Upper lobe of left lung (tissue), 6 donors: ENCODE measurements around the gene OTOF. TPM values are rescaled to one million over a fixed set of nuclear protein-coding genes. Genes with fewer than 3 reads are reported as not detected.
A peak's percentile ranks its signal among the peaks of the same experiment; 100 is the strongest.

Source experiments
- ATAC-seq, 2 donors: fragments of 200-7000 bp; cut with Tn5 transposase; one replicate each; pipeline ENCODE4 v1.9.1; 2022; ENCODE audit warnings: mild to moderate bottlenecking in 2 of 2, moderate library complexity in 2 of 2; ENCODE audit not compliant: low FRiP score in 2 of 2
- DNase-seq, 2 donors: peaks; one replicate each; pipeline ENCODE4 v3.0.0-alpha.2; 2019 to 2020
- H3K27ac ChIP-seq, 4 donors: fragments of 200-600 bp; sonication (generic); one replicate each; pipeline ENCODE4 v1.5.1; 2016 to 2019
- H3K27me3 ChIP-seq, 4 donors: fragments of 200-600 bp; sonication (generic); one replicate each; pipeline ENCODE4 v1.5.1; 2017 to 2019
- H3K36me3 ChIP-seq, 4 donors: fragments of 200-600 bp; sonication (generic); one replicate each; pipeline ENCODE4 v1.5.1; 2016 to 2019
- H3K4me1 ChIP-seq, 4 donors: fragments of 200-600 bp; sonication (generic); one replicate each; pipeline ENCODE4 v1.5.1; 2018 to 2019
- H3K4me3 ChIP-seq, 4 donors: fragments of 200-600 bp; sonication (generic); one replicate each; pipeline ENCODE4 v1.5.1; 2017 to 2019; ENCODE audit warnings: mild to moderate bottlenecking in 2 of 4, moderate library complexity in 1 of 4
- H3K9me3 ChIP-seq, 4 donors: fragments of 200-600 bp; sonication (generic); one replicate each; pipeline ENCODE4 v1.5.1; 2018 to 2019
- CTCF ChIP-seq, 6 experiments: fragments of 450-650 bp in 4 of 6; fragments of 200-600 bp in 2 of 6; sonication (generic) in 2 of 6; IDR thresholded peaks; one replicate each; pipeline ENCODE4 v1.5.1; 2016 to 2019; ENCODE audit warnings: antibody characterized with exemption in 6 of 6
- EP300 ChIP-seq, 4 donors: sonication (generic); formaldehyde crosslinking; IDR thresholded peaks; one replicate each; pipeline ENCODE4 v1.5.1; 2017; ENCODE audit warnings: antibody characterized with exemption in 4 of 4, control low read depth in 2 of 4
- POLR2A ChIP-seq, 4 donors: fragments of 450-650 bp; IDR thresholded peaks; one replicate each; pipeline ENCODE4 v1.5.1; 2016 to 2017; ENCODE audit warnings: antibody characterized with exemption in 4 of 4, mild to moderate bottlenecking in 2 of 4
- POLR2AphosphoS5 ChIP-seq, 2 donors: sonication (generic); formaldehyde crosslinking; IDR thresholded peaks; one replicate each; pipeline ENCODE4 v1.5.1; 2017; ENCODE audit warnings: antibody characterized with exemption in 2 of 2
- WGBS, 2 donors: methylation state at CpG; one replicate each; pipeline ENCODE4 v1.1.5; 2017 to 2018; 5-methylcytosine and 5-hydroxymethylcytosine counted together
- total RNA-seq, 6 donors: library from RNA; depleted of rRNA in 4 of 6; stranded (reverse); fragments of >200 nt in 4 of 6; gene quantifications; one replicate each; pipeline versions ENCODE4 v1.1.0 to v1.2.1, GENCODE V29; 2016 to 2021
- donor health status: DM: no; HTN: no; CAD: no; lungs with moderate emphysema.
- donor health status: DM: no; HTN: yes; CAD: no; lungs with severe emphysema.

OTOF gene
- total RNA-seq, 6 donors from 2014 or later = 0.10 to 0.15 (median 0.11) TPM; not detected in 3

GRCh38 chr2:26448651-26449050 lies 29.3 kb downstream of the OTOF start:
- TF ChIP-seq EP300 (IDR thresholded peaks at IDR 0.05) (no peak), POLR2AphosphoS5 (IDR thresholded peaks at IDR 0.05) (no peak), CTCF (IDR thresholded peaks at IDR 0.05) (no peak), POLR2A (IDR thresholded peaks at IDR 0.05) (no peak)
- WGBS, 2 donors = 88 to 90% methylated on average over 9 of the region's 9 CpGs
- DNase-seq (peak in 1 of 2 donors; percentile 50), ATAC-seq (no peak)
- Histone ChIP-seq H3K27me3 (no peaks in the 10 kb centered on the region), H3K27ac (no peak overlapping the region), H3K9me3 (no peaks in the 10 kb centered on the region), H3K4me3 (no peak overlapping the region), H3K4me1 (no peaks in the 10 kb centered on the region), H3K36me3 (no peaks in the 10 kb centered on the region)

GRCh38 chr2:26444236-26444635 lies 33.7 kb downstream of the OTOF start:
- TF ChIP-seq POLR2AphosphoS5 (IDR thresholded peaks at IDR 0.05) (no peak), CTCF (IDR thresholded peaks at IDR 0.05) (no peak), POLR2A (IDR thresholded peaks at IDR 0.05) (no peak), EP300 (IDR thresholded peaks at IDR 0.05) (no peak)
- DNase-seq = no peak
- Histone ChIP-seq H3K36me3 (no peaks in the 10 kb centered on the region), H3K9me3 (no peaks in the 10 kb centered on the region), H3K4me1 (no peaks in the 10 kb centered on the region), H3K4me3 (no peak overlapping the region), H3K27ac (no peak overlapping the region), H3K27me3 (no peaks in the 10 kb centered on the region)
- no peak for ATAC-seq
- WGBS, 2 donors = 82% methylated on average over 7 of the region's 7 CpGs

GRCh38 chr2:26442707-26443106 lies 35.2 kb downstream of the OTOF start:
- H3K4me1 ChIP-seq = no peaks in the 10 kb centered on the region
- no peaks in the 10 kb centered on the region for H3K27me3 ChIP-seq
- no peaks in the 10 kb centered on the region for H3K36me3 ChIP-seq
- no peak overlapping the region for H3K27ac ChIP-seq
- ATAC-seq = no peak
- no peak for DNase-seq
- TF ChIP-seq POLR2AphosphoS5 (IDR thresholded peaks at IDR 0.05) = no peak
- H3K4me3 ChIP-seq = no peak overlapping the region
- whole genome bisulfite sequencing, 2 donors = 73 to 76% methylated on average over 3 of the region's 3 CpGs
- H3K9me3 ChIP-seq = no peaks in the 10 kb centered on the region

- H3K36me3 ChIP-seq = no peaks in the 10 kb centered on the region
- H3K27me3 ChIP-seq = no peaks in the 10 kb centered on the region
- no peaks in the 10 kb centered on the region for H3K9me3 ChIP-seq
- no peaks in the 10 kb centered on the region for H3K4me1 ChIP-seq
- WGBS, 2 donors = 92 to 96% methylated on average over 2 of the region's 2 CpGs
- TF ChIP-seq POLR2A (IDR thresholded peaks at IDR 0.05) (no peak), POLR2AphosphoS5 (IDR thresholded peaks at IDR 0.05) (no peak), CTCF (IDR thresholded peaks at IDR 0.05) (no peak), EP300 (IDR thresholded peaks at IDR 0.05) (no peak)
- no peak for ATAC-seq
- no peak overlapping the region for H3K4me3 ChIP-seq
- DNase-seq = no peak
- H3K27ac ChIP-seq = no peak overlapping the region
These were observed 35.6 kb downstream of the OTOF start for GRCh38 chr2:26442301-26442700.

GRCh38 chr2:26438926-26439325 lies 39.0 kb downstream of the OTOF start:
- no peak for DNase-seq
- 51 to 69% methylated on average over 5 of the region's 5 CpGs for WGBS, 2 donors
- TF ChIP-seq CTCF (IDR thresholded peaks at IDR 0.05) (no peak), POLR2A (IDR thresholded peaks at IDR 0.05) (no peak), POLR2AphosphoS5 (IDR thresholded peaks at IDR 0.05) (no peak), EP300 (IDR thresholded peaks at IDR 0.05) (no peak)

More at GRCh38 chr2:26438926-26439325, 39.0 kb downstream of the OTOF start:
- Histone ChIP-seq H3K9me3 (no peaks in the 10 kb centered on the region), H3K27me3 (no peaks in the 10 kb centered on the region), H3K27ac (no peak overlapping the region), H3K36me3 (no peaks in the 10 kb centered on the region), H3K4me1 (no peaks in the 10 kb centered on the region), H3K4me3 (no peak overlapping the region)
- no peak for ATAC-seq
